Kidney epithelial cell (primary cell): ENCODE measurements around the gene SCARF2. TPM values are rescaled to one million over a fixed set of nuclear protein-coding genes. Genes with fewer than 3 reads are reported as not detected.

Experiments
- DNase-seq: peaks from one replicate; pipeline ENCODE4 v3.0.0-alpha.2; 2010; ENCODE audit warnings: low read depth
- H3K27me3 ChIP-seq: 2 replicates; pipeline ENCODE4 v1.6.0; 2011; ENCODE audit warnings: low read length; ENCODE audit not compliant: control insufficient read depth, insufficient read depth
- H3K36me3 ChIP-seq: 2 replicates; pipeline ENCODE4 v1.5.1; 2011; ENCODE audit warnings: low read length; ENCODE audit not compliant: control insufficient read depth, insufficient read depth
- H3K4me3 ChIP-seq: 2 replicates; pipeline ENCODE4 v1.5.1; 2011; ENCODE audit warnings: low read depth, mild to moderate bottlenecking, control low read depth, low read length
- CTCF ChIP-seq: IDR thresholded peaks from 2 replicates; pipeline ENCODE4 v1.5.1; 2011; ENCODE audit warnings: mild to moderate bottlenecking, moderate library complexity, low read length, control low read depth, inconsistent platforms; ENCODE audit not compliant: insufficient read depth, poor library complexity, severe bottlenecking
- total RNA-seq: library from RNA; depleted of rRNA; stranded (reverse); fragments of >200 nt; gene quantifications from 2 replicates; pipeline ENCODE4 v1.2.3, GENCODE V29; 2015

Gene SCARF2
- total RNA-seq, 1 donor from 2014 or later = 33.6 TPM

GRCh38 chr22:20390394-20390907 is 47.2 kb downstream of the SCARF2 start:
- no peaks in the 10 kb centered on the region for H3K27me3 ChIP-seq
- no peaks in the 10 kb centered on the region for H3K36me3 ChIP-seq
- DNase-seq = no peak
- no peak overlapping the region for H3K4me3 ChIP-seq
- TF ChIP-seq CTCF = no peak

- TF ChIP-seq CTCF = no peak
- H3K4me3 ChIP-seq = no peak overlapping the region
- H3K36me3 ChIP-seq = no peaks in the 10 kb centered on the region
- DNase-seq = no peak
- no peaks in the 10 kb centered on the region for H3K27me3 ChIP-seq
These were observed 48.3 kb downstream of the SCARF2 start for GRCh38 chr22:20389288-20389687.

- no peaks in the 10 kb centered on the region for H3K36me3 ChIP-seq
These were observed 49.4 kb downstream of the SCARF2 start for GRCh38 chr22:20388200-20388599.

GRCh38 chr22:20386972-20387371 is 50.7 kb downstream of the SCARF2 start:
- TF ChIP-seq CTCF = no peak
- DNase-seq = no peak
- Histone ChIP-seq H3K4me3 (no peak overlapping the region), H3K36me3 (no peaks in the 10 kb centered on the region), H3K27me3 (no peaks in the 10 kb centered on the region)

More at GRCh38 chr22:20388200-20388599, 49.4 kb downstream of the SCARF2 start:
- TF ChIP-seq CTCF = no peak
- no peaks in the 10 kb centered on the region for H3K27me3 ChIP-seq
- no peak overlapping the region for H3K4me3 ChIP-seq
- DNase-seq = no peak

- TF ChIP-seq CTCF = no peak
- Histone ChIP-seq H3K4me3 (no peak overlapping the region), H3K36me3 (no peaks in the 10 kb centered on the region), H3K27me3 (no peaks in the 10 kb centered on the region)
- DNase-seq = no peak
These were observed 51.3 kb downstream of the SCARF2 start for GRCh38 chr22:20386336-20386735.

GRCh38 chr22:20384865-20385264 is 52.8 kb downstream of the SCARF2 start:
- TF ChIP-seq CTCF = no peak
- Histone ChIP-seq H3K4me3 (no peak overlapping the region), H3K27me3 (no peaks in the 10 kb centered on the region), H3K36me3 (no peaks in the 10 kb centered on the region)
- DNase-seq = no peak
